Body of pancreas (tissue), 4 donors: ENCODE measurements around the gene STK11IP.

Experiments used
- CTCF ChIP-seq, 7 experiments: fragments of 450-650 bp in 4 of 7; fragments of 200-600 bp in 3 of 7; sonication (generic) in 3 of 7; IDR thresholded peaks; one replicate each; pipeline ENCODE4 v1.5.1; 2016 to 2019; ENCODE audit warnings: antibody characterized with exemption in 7 of 7
- POLR2A ChIP-seq, 3 donors: fragments of 450-650 bp; IDR thresholded peaks; one replicate each; pipeline ENCODE4 v1.6.1; 2016; ENCODE audit warnings: antibody characterized with exemption in 3 of 3, mild to moderate bottlenecking in 2 of 3

- TF ChIP-seq CTCF (IDR thresholded peaks at IDR 0.05) = no peak
- no peak for TF ChIP-seq POLR2A (IDR thresholded peaks at IDR 0.05)
These were observed 26.7 kb upstream of the STK11IP start for GRCh38 chr2:219570924-219571310.
